Measurements from ENCODE around the gene MEF2A.

DNA sequence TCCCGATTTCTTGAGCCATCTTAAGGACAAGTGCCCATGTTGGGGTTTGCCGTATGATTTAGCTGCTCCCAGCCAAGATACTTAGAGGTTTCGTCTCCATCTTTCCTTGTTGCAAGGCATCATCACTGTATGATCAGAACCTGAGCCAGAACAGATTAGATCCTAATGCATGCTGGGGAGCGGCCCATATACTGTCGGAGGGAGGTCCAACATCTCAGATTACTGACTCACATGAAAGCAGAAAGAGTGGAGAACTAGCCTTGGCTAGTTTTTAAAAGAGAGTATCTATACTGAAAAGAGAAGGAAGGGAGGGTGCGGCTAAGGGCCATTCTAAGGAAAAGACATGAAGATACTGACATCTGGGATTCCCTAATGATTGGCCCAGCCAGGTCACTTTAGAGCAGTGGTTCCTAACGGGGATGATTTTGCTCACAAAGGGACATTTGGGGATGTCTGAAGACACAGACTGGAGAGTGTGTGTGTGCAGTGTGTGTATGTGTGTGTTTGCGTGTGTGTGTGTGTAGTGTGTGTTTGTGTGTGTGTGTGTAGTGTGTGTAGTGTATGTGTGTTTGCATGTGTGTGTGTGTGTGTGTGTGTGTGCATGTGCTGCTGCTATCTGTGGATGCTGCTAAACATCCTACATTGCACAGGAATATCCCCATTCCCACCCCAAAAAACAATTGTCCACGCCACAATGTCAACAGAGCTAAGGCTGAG lies 179.7 kb downstream of the MEF2A start:
- no peak for TF ChIP-seq CTCF (conservative IDR thresholded peaks at IDR 0.05 in 1 of 2, IDR thresholded peaks at IDR 0.05 in 1 of 2; ENCODE audit: extremely low read depth in 1 of 2, insufficient read depth in 1 of 2, low read depth in 1 of 2, low read length in 2 of 2)
- TF ChIP-seq EZH2 (IDR thresholded peaks at IDR 0.05; ENCODE audit: borderline replicate concordance, low read length): no peak

All from mammary epithelial cell (primary cell).